ENCODE measurements around the gene ANKS1B. TPM values are rescaled to one million over a fixed set of nuclear protein-coding genes. Genes with fewer than 3 reads are reported as not detected.

The ANKS1B gene
- total RNA-seq, 1 experiment from 2014 or later, result 0.54 TPM

DNA sequence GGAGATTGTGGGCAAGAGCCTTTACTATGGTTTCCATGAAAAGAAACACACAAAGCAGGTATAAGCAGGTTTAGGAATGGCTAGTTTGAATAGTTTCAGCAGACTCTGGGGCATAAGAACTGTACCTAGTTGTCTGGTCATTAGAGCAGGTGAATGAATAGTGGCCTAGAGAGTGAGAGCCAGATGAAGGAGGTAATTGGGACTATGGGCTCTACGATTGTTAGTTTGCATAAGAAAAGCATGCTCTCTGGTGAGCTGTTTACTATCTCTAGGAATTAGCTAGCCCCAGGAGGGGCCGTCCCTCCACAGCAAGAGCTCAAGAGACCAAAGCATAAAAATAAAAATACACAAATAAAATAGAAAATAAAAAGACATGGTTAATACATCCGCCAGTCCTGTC, 734.6 kb downstream of the ANKS1B start:
- Histone ChIP-seq H3K9ac (ENCODE audit: low read length) (no peak overlapping the region), H4K20me1 (ENCODE audit: insufficient read depth) (no peaks in the 10 kb centered on the region; the same call in 1 of the 2 replicates), H3K4me1 (ENCODE audit: control insufficient read depth in 1 of 2, insufficient read depth in 2 of 2, low read length in 2 of 2) (no peaks in the 10 kb centered on the region), H3K79me2 (ENCODE audit: insufficient read depth, low read length) (no peaks in the 10 kb centered on the region), H3K9me3 (ENCODE audit: control insufficient read depth in 1 of 2, insufficient read depth in 1 of 2, low read depth in 1 of 2, low read length in 2 of 2) (no peaks in the 10 kb centered on the region), H3K36me3 (ENCODE audit: control insufficient read depth in 1 of 2, insufficient read depth in 2 of 2, low read length in 2 of 2) (no peaks in the 10 kb centered on the region), H2AFZ (ENCODE audit: low read depth, low read length, poor library complexity, severe bottlenecking) (no peak overlapping the region), H3K27me3 (ENCODE audit: insufficient read depth, low read length) (peaks cover 29% of the 10 kb centered on the region), H3K9me2 (ENCODE audit: insufficient read depth) (no peaks in the 10 kb centered on the region), H3K4me2 (ENCODE audit: low read length) (no peak overlapping the region), H3K27ac (ENCODE audit: low read depth, low read length) (no peak overlapping the region), H3K4me3 (replicated peaks in 1 of 2; ENCODE audit: low read depth in 1 of 2, low read length in 2 of 2) (no peak overlapping the region)
- ATAC-seq, result no peak
- no TSS peak for BruUV-seq (replicated peaks)
- intact Hi-C loops (cut with micrococcal nuclease), result no loop called here
- TF ChIP-seq EZH2phosphoT487 (IDR thresholded peaks at IDR 0.05; ENCODE audit: borderline replicate concordance) (no peak), TCF7L2 (IDR thresholded peaks at IDR 0.05; ENCODE audit: borderline replicate concordance, extremely low read depth, insufficient read depth, insufficient read length) (no peak), YY1 (IDR thresholded peaks at IDR 0.05; ENCODE audit: extremely low read depth, insufficient replicate concordance, low read depth, low read length) (no peak), CBX3 (IDR thresholded peaks at IDR 0.05; ENCODE audit: low read depth) (no peak), POLR2A (IDR thresholded peaks at IDR 0.05; ENCODE audit: borderline replicate concordance, extremely low read depth, insufficient read depth, insufficient read length) (no peak), EZH2 (IDR thresholded peaks at IDR 0.05) (no peak), CEBPB (IDR thresholded peaks at IDR 0.05; ENCODE audit: low read depth) (no peak), JUND (IDR thresholded peaks at IDR 0.05) (no peak)
- TF ChIP-seq, protein P1, sequence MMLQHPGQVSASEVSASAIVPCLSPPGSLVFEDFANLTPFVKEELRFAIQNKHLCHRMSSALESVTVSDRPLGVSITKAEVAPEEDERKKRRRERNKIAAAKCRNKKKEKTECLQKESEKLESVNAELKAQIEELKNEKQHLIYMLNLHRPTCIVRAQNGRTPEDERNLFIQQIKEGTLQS (IDR thresholded peaks at IDR 0.05), result no peak
- ChIA-PET CTCF (no interaction called here), POLR2A (no interaction called here), RAD21 (ENCODE audit: low non-redundant PET in 1 of 2, low total read pairs in 2 of 2, uncharacterized antibody in 2 of 2, unreplicated experiment in 2 of 2) (no interaction called here)
- DNase-seq (ENCODE audit: low read depth, low spot score), result no peak

DNA sequence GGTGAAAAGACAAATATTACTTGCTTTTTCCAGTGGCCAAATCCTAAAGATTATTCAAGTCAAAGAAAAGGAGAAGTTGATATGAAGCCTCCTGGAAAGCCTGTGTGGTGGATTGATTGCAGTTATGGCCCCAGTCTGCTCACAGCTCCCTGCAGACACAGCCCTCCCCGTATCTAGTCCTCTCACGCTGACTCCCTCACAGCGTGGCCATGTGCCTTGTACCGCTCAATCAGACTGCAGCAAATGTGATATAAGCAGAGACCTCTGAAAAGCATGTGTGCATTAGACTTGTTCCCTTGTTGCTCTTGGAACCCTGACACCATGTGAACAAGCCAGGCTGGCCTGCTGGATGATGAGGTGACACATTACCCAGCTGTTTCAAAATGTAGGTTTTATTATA, 735.2 kb downstream of the ANKS1B start:
- Histone ChIP-seq H3K4me3 (replicated peaks in 1 of 2; ENCODE audit: low read depth in 1 of 2, low read length in 2 of 2) (no peak overlapping the region), H3K9me3 (ENCODE audit: control insufficient read depth in 1 of 2, insufficient read depth in 1 of 2, low read depth in 1 of 2, low read length in 2 of 2) (no peaks in the 10 kb centered on the region), H3K79me2 (ENCODE audit: insufficient read depth, low read length) (no peaks in the 10 kb centered on the region), H3K27me3 (ENCODE audit: insufficient read depth, low read length) (peaks cover 29% of the 10 kb centered on the region), H3K9ac (ENCODE audit: low read length) (no peak overlapping the region), H2AFZ (ENCODE audit: low read depth, low read length, poor library complexity, severe bottlenecking) (no peak overlapping the region), H4K20me1 (ENCODE audit: insufficient read depth) (no peaks in the 10 kb centered on the region; the same call in 1 of the 2 replicates), H3K36me3 (ENCODE audit: control insufficient read depth in 1 of 2, insufficient read depth in 2 of 2, low read length in 2 of 2) (no peaks in the 10 kb centered on the region), H3K27ac (ENCODE audit: low read depth, low read length) (no peak overlapping the region), H3K4me2 (ENCODE audit: low read length) (no peak overlapping the region), H3K9me2 (ENCODE audit: insufficient read depth) (no peaks in the 10 kb centered on the region), H3K4me1 (ENCODE audit: control insufficient read depth in 1 of 2, insufficient read depth in 2 of 2, low read length in 2 of 2) (no peaks in the 10 kb centered on the region)
- DNase-seq (ENCODE audit: low read depth, low spot score), result no peak
- RAD21 ChIA-PET (ENCODE audit: low non-redundant PET in 1 of 2, low total read pairs in 2 of 2, uncharacterized antibody in 2 of 2, unreplicated experiment in 2 of 2), result no interaction called here
- no TSS peak for BruUV-seq (replicated peaks)
- intact Hi-C loops (cut with micrococcal nuclease), result no loop called here
- POLR2A ChIA-PET, result no interaction called here
- ATAC-seq, result no peak
- CTCF ChIA-PET, result no interaction called here
- TF ChIP-seq ELF1 (IDR thresholded peaks at IDR 0.05; ENCODE audit: borderline replicate concordance, low read depth) (no peak), ZNF274 (IDR thresholded peaks at IDR 0.05; ENCODE audit: low read depth, low read length) (no peak), POLR2AphosphoS5 (IDR thresholded peaks at IDR 0.05; ENCODE audit: low read depth, low read length) (no peak), TCF7L2 (IDR thresholded peaks at IDR 0.05; ENCODE audit: borderline replicate concordance, extremely low read depth, insufficient read depth, insufficient read length) (no peak), SRF (IDR thresholded peaks at IDR 0.05; ENCODE audit: low read depth) (no peak), EGR1 (IDR thresholded peaks at IDR 0.05; ENCODE audit: low read depth) (no peak), POLR2A (IDR thresholded peaks at IDR 0.05; ENCODE audit: borderline replicate concordance, extremely low read depth, insufficient read depth, insufficient read length) (no peak), SIN3A (IDR thresholded peaks at IDR 0.05; ENCODE audit: low read depth) (no peak), REST (IDR thresholded peaks at IDR 0.05; ENCODE audit: low read depth) (no peak), EZH2 (IDR thresholded peaks at IDR 0.05) (no peak), SP1 (IDR thresholded peaks at IDR 0.05; ENCODE audit: low read depth) (no peak), JUND (IDR thresholded peaks at IDR 0.05) (no peak), RAD21 (IDR thresholded peaks at IDR 0.05; ENCODE audit: low read depth) (no peak), FOSL1 (IDR thresholded peaks at IDR 0.05; ENCODE audit: low read depth) (no peak)
- TF ChIP-seq, protein P2, sequence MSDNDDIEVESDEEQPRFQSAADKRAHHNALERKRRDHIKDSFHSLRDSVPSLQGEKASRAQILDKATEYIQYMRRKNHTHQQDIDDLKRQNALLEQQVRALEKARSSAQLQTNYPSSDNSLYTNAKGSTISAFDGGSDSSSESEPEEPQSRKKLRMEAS (IDR thresholded peaks at IDR 0.05), result no peak
- TF ChIP-seq, protein P1 (IDR thresholded peaks at IDR 0.05), result no peak

All from HCT116 (cell line).